Activated naive CD4-positive, alpha-beta T cell treated with anti-CD3 and anti-CD28 coated beads, Interleukin-2, amount 50 U/mL, for 24 hours (primary cell): Measurements from ENCODE around the gene AKT1.

ENCODE experiments used
- H3K27ac Mint-ChIP-seq: one replicate; pipeline ENCODE4 v1.8.0; 2021; ENCODE audit warnings: mild to moderate bottlenecking, mixed read lengths
- H3K27me3 Mint-ChIP-seq: one replicate; pipeline ENCODE4 v1.8.0; 2021; ENCODE audit warnings: mixed read lengths
- H3K36me3 Mint-ChIP-seq: one replicate; pipeline ENCODE4 v1.8.0; 2021; ENCODE audit warnings: mixed read lengths
- H3K4me1 Mint-ChIP-seq: one replicate; pipeline ENCODE4 v1.8.0; 2021; ENCODE audit warnings: mixed read lengths
- H3K4me3 Mint-ChIP-seq: one replicate; pipeline ENCODE4 v1.8.0; 2021; ENCODE audit warnings: mild to moderate bottlenecking, mixed read lengths
- H3K9me3 Mint-ChIP-seq: one replicate; pipeline ENCODE4 v1.8.0; 2021; ENCODE audit warnings: mixed read lengths

The AKT1 gene

GRCh38 chr14:104805326-104805678, 9.8 kb upstream of the AKT1 start:
- Mint-ChIP-seq H3K9me3 (no peaks in the 10 kb centered on the region), H3K36me3 (no peaks in the 10 kb centered on the region), H3K4me3 (no peak overlapping the region), H3K27me3 (no peaks in the 10 kb centered on the region), H3K4me1 (peaks cover 16% of the 10 kb centered on the region), H3K27ac (peak overlapping the region; percentile 72)

GRCh38 chr14:104804481-104805325, 9.2 kb upstream of the AKT1 start:
- peaks cover 16% of the 10 kb centered on the region for H3K4me1 Mint-ChIP-seq
- no peaks in the 10 kb centered on the region for H3K9me3 Mint-ChIP-seq
- no peaks in the 10 kb centered on the region for H3K36me3 Mint-ChIP-seq
- no peak overlapping the region for H3K27ac Mint-ChIP-seq
- H3K4me3 Mint-ChIP-seq = no peak overlapping the region
- no peaks in the 10 kb centered on the region for H3K27me3 Mint-ChIP-seq

GRCh38 chr14:104803912-104804410, 8.4 kb upstream of the AKT1 start:
- Mint-ChIP-seq H3K36me3 (no peaks in the 10 kb centered on the region), H3K4me3 (no peak overlapping the region), H3K9me3 (no peaks in the 10 kb centered on the region), H3K27me3 (no peaks in the 10 kb centered on the region), H3K4me1 (peaks cover 20% of the 10 kb centered on the region), H3K27ac (no peak overlapping the region)

- peaks cover 20% of the 10 kb centered on the region for H3K4me1 Mint-ChIP-seq
- H3K27ac Mint-ChIP-seq = no peak overlapping the region
- H3K36me3 Mint-ChIP-seq = no peaks in the 10 kb centered on the region
- H3K9me3 Mint-ChIP-seq = no peaks in the 10 kb centered on the region
- no peak overlapping the region for H3K4me3 Mint-ChIP-seq
- H3K27me3 Mint-ChIP-seq = no peaks in the 10 kb centered on the region
Observed at GRCh38 chr14:104803280-104803911, 7.8 kb upstream of the AKT1 start.

- Mint-ChIP-seq H3K36me3 (no peaks in the 10 kb centered on the region), H3K27ac (peak overlapping the region; percentile 41), H3K27me3 (no peaks in the 10 kb centered on the region), H3K4me1 (peaks cover 20% of the 10 kb centered on the region), H3K9me3 (no peaks in the 10 kb centered on the region), H3K4me3 (peak overlapping the region; percentile 65)
Observed at GRCh38 chr14:104802394-104803184, 7.0 kb upstream of the AKT1 start.

- H3K36me3 Mint-ChIP-seq = no peaks in the 10 kb centered on the region
- H3K27ac Mint-ChIP-seq = peak overlapping the region; percentile 51
- no peaks in the 10 kb centered on the region for H3K27me3 Mint-ChIP-seq
- no peaks in the 10 kb centered on the region for H3K9me3 Mint-ChIP-seq
- peak overlapping the region; percentile 90 for H3K4me3 Mint-ChIP-seq
- H3K4me1 Mint-ChIP-seq = peaks cover 20% of the 10 kb centered on the region
Observed at GRCh38 chr14:104801520-104802393, 6.2 kb upstream of the AKT1 start.

GRCh38 chr14:104800771-104801519, 5.4 kb upstream of the AKT1 start, which contains the start of gene ZBTB42:
Gene ZBTB42 (plus strand): TSS chr14:104801101. CDS start chr14:104801198, 97 bp downstream.
- H3K4me1 Mint-ChIP-seq = peaks cover 21% of the 10 kb centered on the region
- no peaks in the 10 kb centered on the region for H3K36me3 Mint-ChIP-seq

GRCh38 chr14:104800015-104800770, 4.6 kb upstream of the AKT1 start:
- H3K4me3 Mint-ChIP-seq = peak overlapping the region; percentile 44
- no peaks in the 10 kb centered on the region for H3K27me3 Mint-ChIP-seq
- H3K36me3 Mint-ChIP-seq = no peaks in the 10 kb centered on the region
- H3K27ac Mint-ChIP-seq = peak overlapping the region; percentile 5
- H3K9me3 Mint-ChIP-seq = no peaks in the 10 kb centered on the region
- H3K4me1 Mint-ChIP-seq = peaks cover 22% of the 10 kb centered on the region

More at GRCh38 chr14:104800771-104801519, 5.4 kb upstream of the AKT1 start, which contains the start of gene ZBTB42:
- Mint-ChIP-seq H3K9me3 (no peaks in the 10 kb centered on the region), H3K27me3 (no peaks in the 10 kb centered on the region), H3K27ac (peak within 1 kb of the TSS; percentile 51), H3K4me3 (peak within 1 kb of the TSS; percentile 90)

GRCh38 chr14:104799244-104800014, 3.9 kb upstream of the AKT1 start:
- Mint-ChIP-seq H3K27me3 (no peaks in the 10 kb centered on the region), H3K4me1 (peaks cover 25% of the 10 kb centered on the region), H3K4me3 (peak overlapping the region; percentile 44), H3K36me3 (no peaks in the 10 kb centered on the region), H3K9me3 (no peaks in the 10 kb centered on the region), H3K27ac (peak overlapping the region; percentile 5)

GRCh38 chr14:104798300-104799243, 3.0 kb upstream of the AKT1 start:
- peaks cover 34% of the 10 kb centered on the region for H3K4me1 Mint-ChIP-seq
- no peaks in the 10 kb centered on the region for H3K9me3 Mint-ChIP-seq
- peak overlapping the region; percentile 44 for H3K4me3 Mint-ChIP-seq
- no peak overlapping the region for H3K27ac Mint-ChIP-seq
- H3K36me3 Mint-ChIP-seq = no peaks in the 10 kb centered on the region
- no peaks in the 10 kb centered on the region for H3K27me3 Mint-ChIP-seq

GRCh38 chr14:104797115-104798044, 1.8 kb upstream of the AKT1 start:
- H3K27me3 Mint-ChIP-seq = no peaks in the 10 kb centered on the region
- no peak overlapping the region for H3K27ac Mint-ChIP-seq
- peak overlapping the region; percentile 67 for H3K4me3 Mint-ChIP-seq

More at GRCh38 chr14:104797115-104798044, 1.8 kb upstream of the AKT1 start:
- Mint-ChIP-seq H3K4me1 (peaks cover 42% of the 10 kb centered on the region), H3K9me3 (no peaks in the 10 kb centered on the region), H3K36me3 (no peaks in the 10 kb centered on the region)
